GM19351 (cell line): Measurements from ENCODE around the gene MTM1.

Experiments used
- ATAC-seq: cut with Tn5 transposase; IDR thresholded peaks from one replicate; pipeline ENCODE4 v1.9.1; 2021; ENCODE audit warnings: mild to moderate bottlenecking, moderate library complexity; ENCODE audit not compliant: unreplicated experiment

The MTM1 gene

GRCh38 chrX:150649096-150649870 is 80.9 kb downstream of the MTM1 start:
- ATAC-seq, result no peak

GRCh38 chrX:150651906-150652305 is 83.5 kb downstream of the MTM1 start:
- ATAC-seq, result no peak

DNA sequence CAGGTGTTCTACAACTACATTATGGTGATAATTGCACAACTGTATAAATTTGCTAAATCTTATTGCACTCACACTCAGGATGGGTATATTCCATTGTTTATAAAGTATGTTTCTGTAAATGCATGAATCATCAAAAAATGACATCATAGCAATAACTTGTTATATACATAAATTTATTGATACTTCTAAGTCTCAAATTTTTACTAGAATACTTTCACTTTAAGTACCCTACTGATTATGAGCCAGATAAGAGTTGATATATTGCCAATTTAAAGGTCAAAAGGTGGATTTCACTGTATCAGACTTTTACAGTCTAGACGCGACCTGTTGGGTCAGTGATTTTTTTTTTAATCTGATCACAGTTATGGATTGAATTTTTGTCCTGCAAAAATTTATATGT is 87.4 kb downstream of the MTM1 start:
- ATAC-seq, result no peak

DNA sequence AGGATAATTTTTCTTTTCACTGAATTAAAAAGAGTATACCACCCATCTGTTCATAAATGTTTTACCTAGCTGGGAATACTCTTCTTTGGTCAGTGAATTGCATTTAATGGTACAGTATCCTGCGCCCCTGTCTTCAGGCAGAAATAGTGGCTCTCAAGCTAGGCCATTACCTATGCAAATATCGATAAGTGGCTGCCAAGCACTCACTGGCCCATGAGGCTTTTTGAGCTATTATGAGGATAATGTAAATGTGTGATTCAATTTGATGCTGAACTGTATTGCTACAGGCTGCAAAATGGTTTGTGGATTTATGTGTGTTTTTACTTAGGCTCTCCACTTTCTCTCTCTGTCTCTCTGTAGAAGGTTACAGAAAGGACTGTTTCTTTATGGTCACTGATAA is 94.7 kb downstream of the MTM1 start:
- no peak for ATAC-seq

DNA sequence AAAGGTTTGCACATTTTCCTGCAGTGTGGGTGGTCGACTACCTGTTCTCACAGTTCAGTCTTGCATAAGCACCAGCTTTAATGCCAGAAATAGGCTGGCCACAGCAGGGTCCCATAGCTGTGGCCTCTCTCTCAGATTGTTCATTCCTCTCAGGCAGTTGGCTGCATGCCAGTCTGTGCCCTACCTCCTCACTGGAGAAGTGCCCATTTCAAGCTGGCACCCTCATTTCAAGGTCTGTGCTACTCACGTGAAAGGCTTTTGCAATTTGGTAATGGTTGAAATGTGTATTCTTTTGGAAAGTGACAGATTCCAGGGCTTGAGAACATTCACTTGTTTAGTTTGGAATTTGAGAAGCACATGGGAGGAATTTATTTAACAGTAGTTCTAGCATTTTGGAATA is 95.9 kb downstream of the MTM1 start:
- ATAC-seq, result no peak

DNA sequence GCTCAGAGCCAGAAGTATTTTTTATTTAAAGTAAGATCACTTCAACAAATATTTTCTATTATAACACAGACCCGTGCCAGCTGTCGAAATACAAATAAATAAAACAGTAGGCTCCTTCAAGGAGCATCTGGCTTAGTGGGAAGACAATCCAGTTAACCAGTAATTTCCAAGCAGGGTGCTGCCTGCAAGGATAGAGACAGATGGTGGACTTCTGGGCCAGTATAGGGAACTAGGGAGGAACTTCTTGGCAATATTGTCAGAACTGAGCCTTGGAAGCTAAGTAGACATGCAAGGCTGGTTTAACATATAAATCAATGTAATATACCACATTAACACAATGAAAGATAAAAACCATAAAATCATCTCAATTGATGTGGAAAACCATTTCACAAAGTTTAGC is 107.8 kb downstream of the MTM1 start:
- no peak for ATAC-seq

GRCh38 chrX:150680974-150681373 is 112.6 kb downstream of the MTM1 start:
- ATAC-seq, result no peak

DNA sequence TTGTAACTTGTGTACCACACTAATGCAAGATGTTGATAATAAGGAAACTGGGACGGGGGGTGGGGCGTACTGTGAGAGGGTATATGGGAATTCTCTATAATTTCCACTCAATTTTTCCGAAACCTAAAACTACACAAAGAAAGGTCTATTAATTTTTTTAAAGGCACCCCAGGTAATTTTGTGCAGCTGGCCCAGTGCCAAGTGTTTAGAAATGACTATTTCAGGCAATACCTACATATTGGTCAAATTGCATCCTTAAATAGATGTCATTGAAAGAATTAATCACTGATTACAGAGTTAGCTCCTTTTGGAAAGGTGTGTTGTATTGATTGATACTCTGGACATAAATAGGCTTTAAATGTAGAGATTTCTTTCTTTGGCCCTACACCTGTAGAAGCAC is 114.7 kb downstream of the MTM1 start:
- ATAC-seq, result no peak

GRCh38 chrX:150683536-150684146 is 115.2 kb downstream of the MTM1 start:
- ATAC-seq, result no peak

DNA sequence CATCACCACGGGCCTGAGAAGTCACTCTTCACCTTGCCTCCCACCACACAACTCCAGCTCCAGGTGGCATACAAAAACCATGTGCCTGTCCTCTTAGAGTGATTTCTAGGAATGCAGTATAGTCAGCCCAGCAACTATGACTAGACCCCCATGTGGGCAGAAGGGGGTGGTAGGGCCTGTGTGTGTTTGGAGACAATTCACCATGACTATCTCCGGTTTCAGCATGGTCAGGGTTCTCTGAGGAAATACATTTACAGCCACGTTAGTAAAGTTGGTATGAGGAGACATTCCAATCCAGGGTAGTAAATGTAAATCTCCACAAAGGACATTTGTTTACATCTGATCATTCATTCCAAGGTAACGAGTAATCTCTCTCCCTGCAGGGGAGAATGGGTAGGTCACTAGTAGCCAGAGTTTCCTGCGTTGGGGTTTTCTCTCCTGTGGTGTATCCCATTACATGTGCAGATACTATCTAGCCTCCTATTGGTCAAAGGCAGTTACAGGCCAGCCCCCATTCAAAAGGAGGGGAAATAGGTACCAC is 120.6 kb downstream of the MTM1 start:
- ATAC-seq, result no peak

DNA sequence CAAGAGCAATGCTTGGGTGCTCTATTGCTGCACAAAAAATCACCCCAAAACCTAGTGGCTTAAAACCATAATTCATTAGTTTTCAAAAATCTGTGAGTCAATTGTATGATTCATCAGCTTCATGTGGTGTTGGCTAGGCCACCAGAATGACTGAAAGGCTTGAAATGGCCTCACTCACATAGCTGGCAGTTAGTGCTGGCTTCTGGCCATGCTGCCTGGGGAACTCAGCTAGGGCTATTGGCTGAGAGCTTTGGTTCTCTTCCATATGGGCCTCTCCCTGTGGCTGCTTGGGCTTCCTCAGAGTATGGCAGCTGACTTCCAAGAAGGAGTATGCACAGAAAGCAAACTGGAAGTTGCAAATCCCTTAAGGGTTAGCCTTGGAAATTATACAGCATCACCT is 121.7 kb downstream of the MTM1 start:
- ATAC-seq, result no peak

DNA sequence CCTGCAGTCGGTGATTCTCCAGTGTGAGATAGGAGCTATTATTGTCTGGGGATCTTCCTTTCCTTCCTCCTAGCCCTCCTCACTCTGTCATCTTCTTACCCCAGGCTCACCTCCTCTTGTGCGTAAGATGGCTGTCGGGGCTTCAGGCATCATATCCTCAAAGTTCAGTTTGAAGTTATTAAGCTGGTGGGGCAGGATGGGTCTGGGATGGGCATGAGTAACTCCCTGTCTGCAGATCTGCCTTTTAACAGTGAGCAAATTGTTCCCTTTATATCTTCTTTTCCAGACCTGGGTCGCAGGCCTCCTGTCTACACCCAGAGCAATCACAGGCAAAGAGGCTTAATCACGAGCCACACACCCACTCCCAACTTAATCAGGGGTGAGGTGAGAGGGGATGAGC is 123.9 kb downstream of the MTM1 start:
- ATAC-seq, result no peak

DNA sequence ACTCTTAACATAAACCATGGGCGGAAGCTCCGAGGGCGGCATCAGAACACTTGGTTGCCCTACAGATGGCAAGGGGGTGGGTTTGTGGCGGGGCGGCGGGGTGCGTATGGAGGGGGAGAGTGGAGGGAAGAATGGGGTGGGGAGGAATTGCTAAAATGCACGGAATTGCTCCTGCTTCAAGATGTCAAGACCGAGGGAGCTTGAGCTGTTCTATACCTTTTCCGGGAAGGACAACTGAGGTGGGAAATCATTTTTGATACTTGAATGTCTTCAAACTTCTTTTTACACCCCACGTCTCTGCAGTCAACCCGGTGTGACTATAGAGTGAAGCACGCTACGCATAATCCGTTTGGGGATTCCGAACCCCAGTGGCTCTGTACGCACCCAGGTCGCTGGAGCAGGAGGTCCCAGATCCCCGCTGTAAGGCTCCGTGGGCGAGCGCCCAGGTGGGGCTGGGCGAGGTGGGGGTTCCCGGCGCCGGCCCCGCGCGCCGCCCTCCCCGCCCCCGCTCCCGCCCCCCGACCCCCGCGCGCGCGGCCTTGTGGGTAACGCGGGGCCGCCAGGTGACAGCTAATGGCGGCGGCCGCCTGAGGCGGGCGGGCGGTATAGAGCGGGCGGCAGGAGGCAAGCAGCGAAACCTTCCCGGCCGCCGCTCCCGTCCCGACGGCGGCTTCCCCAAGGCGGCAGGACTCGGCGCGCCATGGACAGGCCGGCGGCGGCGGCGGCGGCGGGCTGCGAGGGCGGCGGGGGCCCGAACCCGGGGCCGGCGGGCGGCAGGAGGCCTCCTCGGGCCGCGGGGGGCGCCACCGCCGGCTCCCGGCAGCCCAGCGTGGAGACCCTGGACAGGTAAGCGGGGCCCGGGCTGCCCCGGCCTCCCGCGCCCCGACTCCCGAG is 124.7 kb downstream of the MTM1 start, which contains the start of gene MTMR1:
Gene MTMR1 (plus strand): TSS at position 566 of the 894 bp plus-strand sequence. CDS start 135 bp downstream, at position 701.
- ATAC-seq, result peak; percentile 30

DNA sequence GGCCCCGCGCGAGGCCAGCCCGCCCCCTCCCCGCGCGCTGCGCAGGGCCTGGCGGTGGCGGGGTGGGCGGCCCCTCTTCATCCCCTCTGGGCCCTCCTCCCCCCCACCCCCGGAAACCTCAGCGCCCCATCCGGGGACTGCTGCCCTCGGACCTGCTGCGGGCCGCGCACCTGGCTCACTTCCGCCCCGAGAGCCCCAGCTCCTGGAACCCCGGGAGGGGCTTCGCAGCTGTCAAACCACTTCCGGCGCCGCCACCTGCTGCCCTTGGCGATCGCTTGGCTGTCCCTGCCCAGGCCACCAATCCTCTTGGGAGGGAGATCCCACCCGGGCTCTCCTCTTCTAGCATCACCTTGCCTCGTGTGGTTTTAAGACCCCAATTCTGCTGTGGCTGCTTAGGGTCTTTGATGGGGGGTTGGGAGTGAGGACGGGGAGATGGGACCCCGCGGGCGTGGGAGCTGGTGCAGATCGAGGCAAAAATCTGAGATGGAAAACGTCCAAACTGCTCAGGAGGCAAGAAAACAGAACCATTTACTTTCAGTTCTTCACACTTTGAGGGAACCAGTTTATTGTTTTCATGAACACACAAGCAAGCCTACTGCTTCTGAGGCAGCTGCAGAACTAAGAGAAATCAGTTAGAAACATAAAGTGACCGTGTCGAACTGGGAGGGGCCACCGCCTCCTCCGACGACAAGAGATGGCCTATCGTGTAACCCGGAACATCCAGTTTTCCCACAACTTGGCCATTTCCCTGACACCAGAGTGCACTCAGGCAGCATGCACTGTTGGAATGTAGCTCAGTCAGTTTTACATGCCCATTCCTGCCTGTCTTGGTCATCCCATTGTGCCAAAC is 125.5 kb downstream of the MTM1 start:
- peak; percentile 65 for ATAC-seq

DNA sequence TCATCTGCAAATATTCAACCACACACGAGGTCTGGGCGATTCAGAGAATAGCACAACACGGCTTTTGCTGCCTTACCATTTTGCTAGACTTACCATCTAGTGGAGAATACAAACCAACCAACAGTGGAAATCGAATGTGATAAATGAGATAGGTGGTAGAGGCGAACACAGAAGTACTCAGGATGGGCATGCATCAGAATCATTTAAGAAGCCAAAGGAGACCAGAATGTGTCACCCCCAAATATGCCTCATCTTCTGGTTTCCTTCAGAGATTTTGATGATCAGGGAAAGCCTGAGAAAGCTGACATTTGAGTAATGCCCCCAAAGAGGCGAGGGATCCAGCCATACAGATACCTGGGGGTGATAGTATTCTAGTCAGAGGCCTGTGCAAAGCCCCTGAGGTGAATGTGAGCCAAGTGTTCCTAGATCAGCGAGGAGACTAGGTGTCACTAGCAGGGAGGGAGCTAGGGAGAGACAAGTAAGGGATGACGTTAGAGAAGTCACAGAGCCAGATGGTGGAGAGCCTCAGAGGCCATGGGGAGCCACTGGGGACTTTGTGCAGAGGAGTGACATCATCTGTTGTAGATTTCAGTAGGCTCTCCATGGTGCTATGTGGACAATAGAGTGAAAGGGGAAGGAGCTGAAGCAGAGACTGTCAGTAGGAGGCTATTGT is 126.5 kb downstream of the MTM1 start:
- peak; percentile 36 for ATAC-seq

- no peak for ATAC-seq
Observed at GRCh38 chrX:150696331-150696730, 127.9 kb downstream of the MTM1 start.

DNA sequence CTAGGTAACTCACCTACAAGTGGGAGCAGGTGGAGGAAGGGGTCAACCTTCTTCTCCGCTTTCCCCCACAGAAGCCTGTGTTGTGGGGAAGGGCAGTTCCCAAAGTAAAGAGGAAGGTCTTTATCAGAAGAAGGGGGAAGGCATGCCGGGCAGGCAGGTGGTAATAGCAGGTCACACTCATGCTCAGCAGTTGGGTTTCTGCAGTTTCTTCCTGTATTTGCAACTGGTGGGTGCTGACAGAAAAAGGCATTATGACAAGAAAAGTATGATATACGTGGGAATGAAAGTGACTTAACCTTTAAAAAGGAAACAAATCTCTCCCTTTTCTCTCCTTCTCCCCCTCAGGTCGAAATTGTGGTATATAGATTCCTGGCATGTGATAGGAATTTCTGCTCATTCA is 128.4 kb downstream of the MTM1 start:
- ATAC-seq, result no peak

- no peak for ATAC-seq
Observed at GRCh38 chrX:150697641-150698040, 129.2 kb downstream of the MTM1 start.

DNA sequence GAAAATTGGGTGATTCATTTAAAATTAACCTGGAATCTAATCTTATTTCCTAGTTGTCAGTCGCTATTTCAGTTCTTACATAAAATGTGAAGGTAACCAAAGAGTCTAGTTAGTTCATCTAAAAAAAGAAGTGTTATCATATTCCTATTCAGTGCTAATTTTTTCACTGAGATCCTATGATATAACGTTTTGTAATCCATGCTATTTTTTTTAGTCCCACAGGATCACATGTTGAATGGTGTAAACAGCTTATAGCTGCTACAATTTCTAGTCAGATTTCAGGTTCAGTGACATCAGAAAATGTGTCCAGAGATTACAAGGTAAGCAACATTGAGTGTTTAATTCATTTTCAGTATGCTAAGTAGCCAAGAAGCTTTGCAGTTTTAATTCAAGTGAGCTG is 130.6 kb downstream of the MTM1 start:
- ATAC-seq, result no peak

- ATAC-seq, result no peak
Observed at GRCh38 chrX:150700107-150700506, 131.7 kb downstream of the MTM1 start.
